ENCODE measurements around the gene LIPH.

Gene LIPH

GRCh38 chr3:185539934-185540333, 12.5 kb downstream of the LIPH start:
- no peak for DNase-seq (ENCODE audit: low read depth)

- DNase-seq (ENCODE audit: low read depth) = no peak
Measured at GRCh38 chr3:185537369-185537970, 14.9 kb downstream of the LIPH start.

- no peak for DNase-seq (ENCODE audit: low read depth)
Measured at GRCh38 chr3:185534511-185534910, 17.9 kb downstream of the LIPH start.

GRCh38 chr3:185532901-185533300, 19.5 kb downstream of the LIPH start:
- DNase-seq (ENCODE audit: low read depth) = no peak

GRCh38 chr3:185530856-185531255, 21.5 kb downstream of the LIPH start:
- DNase-seq (ENCODE audit: low read depth) = no peak

GRCh38 chr3:185528532-185528931, 23.9 kb downstream of the LIPH start:
- DNase-seq (ENCODE audit: low read depth) = no peak

- no peak for DNase-seq (ENCODE audit: low read depth)
Measured at GRCh38 chr3:185527364-185527763, 25.0 kb downstream of the LIPH start.

- no peak for DNase-seq (ENCODE audit: low read depth)
Measured at GRCh38 chr3:185526349-185526951, 25.9 kb downstream of the LIPH start.

GRCh38 chr3:185521349-185522138, 30.8 kb downstream of the LIPH start:
- DNase-seq (ENCODE audit: low read depth) = no peak

GRCh38 chr3:185519021-185519420, 33.4 kb downstream of the LIPH start:
- no peak for DNase-seq (ENCODE audit: low read depth)

- DNase-seq (ENCODE audit: low read depth) = no peak
Measured at GRCh38 chr3:185517387-185518130, 34.8 kb downstream of the LIPH start.

- no peak for DNase-seq (ENCODE audit: low read depth)
Measured at GRCh38 chr3:185511711-185512110, 40.7 kb downstream of the LIPH start.

GRCh38 chr3:185508335-185508991, 43.9 kb downstream of the LIPH start:
- DNase-seq (ENCODE audit: low read depth) = no peak

GRCh38 chr3:185507883-185508282, 44.5 kb downstream of the LIPH start:
- no peak for DNase-seq (ENCODE audit: low read depth)

GRCh38 chr3:185504636-185505035, 47.8 kb downstream of the LIPH start:
- no peak for DNase-seq (ENCODE audit: low read depth)

GRCh38 chr3:185503521-185503920, 48.9 kb downstream of the LIPH start:
- no peak for DNase-seq (ENCODE audit: low read depth)

- no peak for DNase-seq (ENCODE audit: low read depth)
Measured at GRCh38 chr3:185502987-185503386, 49.4 kb downstream of the LIPH start.

- peak; percentile 85 for DNase-seq (ENCODE audit: low read depth)
Measured at GRCh38 chr3:185498503-185499396, 53.6 kb downstream of the LIPH start, which contains the start of gene TMEM41A. TMEM41A (minus strand) TSS chr3:185499035; CDS start chr3:185498961, 74 bp downstream.

GRCh38 chr3:185490241-185490640, 62.1 kb downstream of the LIPH start:
- no peak for DNase-seq (ENCODE audit: low read depth)

- DNase-seq (ENCODE audit: low read depth) = no peak
Measured at GRCh38 chr3:185489462-185489861, 62.9 kb downstream of the LIPH start.

GRCh38 chr3:185488465-185488864, 63.9 kb downstream of the LIPH start:
- no peak for DNase-seq (ENCODE audit: low read depth)
